Measurements from ENCODE around the gene HMGXB4.

DNA sequence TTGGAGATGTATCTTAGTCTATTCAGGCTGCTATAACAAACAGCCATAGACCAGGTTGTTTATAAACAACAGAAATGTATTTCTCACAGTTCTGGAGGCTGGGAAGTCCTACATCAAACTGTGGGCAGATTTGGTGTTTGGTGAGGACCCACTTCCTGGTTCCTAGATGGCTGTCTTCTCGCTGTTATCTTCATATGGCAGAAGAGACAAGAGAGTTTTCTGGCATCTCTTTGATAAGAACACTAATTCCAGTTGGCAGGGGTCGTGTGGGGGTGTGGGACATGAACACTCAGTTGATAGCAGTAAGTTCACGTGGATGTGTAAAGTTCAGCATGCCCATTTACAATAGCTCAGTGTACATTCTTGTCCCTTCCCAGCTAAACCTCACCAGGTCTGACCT is 41.3 kb upstream of the HMGXB4 start:
- TF ChIP-seq JUND (IDR thresholded peaks at IDR 0.05; ENCODE audit: borderline replicate concordance, low read depth, low read length) (no peak), JUND (tag; IDR thresholded peaks at IDR 0.05; ENCODE audit: borderline replicate concordance, low read depth, low read length) (no peak), NFE2 (IDR thresholded peaks at IDR 0.05; ENCODE audit: low read depth) (no peak), PTTG1 (tag; IDR thresholded peaks at IDR 0.05; ENCODE audit: low read depth) (no peak), SOX6 (IDR thresholded peaks at IDR 0.05) (no peak), KDM5B (IDR thresholded peaks at IDR 0.05; ENCODE audit: insufficient replicate concordance, low read depth, low read length) (no peak), EZH2 (IDR thresholded peaks at IDR 0.05; ENCODE audit: borderline replicate concordance, low read depth, low read length) (no peak), RFX7 (CRISPR knock-in tag; IDR thresholded peaks at IDR 0.05) (no peak), SRSF3 (IDR thresholded peaks at IDR 0.05; ENCODE audit: insufficient read depth, low read length) (no peak), HNRNPLL (IDR thresholded peaks at IDR 0.05; ENCODE audit: low read depth, low read length, poor library complexity, severe bottlenecking) (no peak)
- TF ChIP-seq, protein P1, sequence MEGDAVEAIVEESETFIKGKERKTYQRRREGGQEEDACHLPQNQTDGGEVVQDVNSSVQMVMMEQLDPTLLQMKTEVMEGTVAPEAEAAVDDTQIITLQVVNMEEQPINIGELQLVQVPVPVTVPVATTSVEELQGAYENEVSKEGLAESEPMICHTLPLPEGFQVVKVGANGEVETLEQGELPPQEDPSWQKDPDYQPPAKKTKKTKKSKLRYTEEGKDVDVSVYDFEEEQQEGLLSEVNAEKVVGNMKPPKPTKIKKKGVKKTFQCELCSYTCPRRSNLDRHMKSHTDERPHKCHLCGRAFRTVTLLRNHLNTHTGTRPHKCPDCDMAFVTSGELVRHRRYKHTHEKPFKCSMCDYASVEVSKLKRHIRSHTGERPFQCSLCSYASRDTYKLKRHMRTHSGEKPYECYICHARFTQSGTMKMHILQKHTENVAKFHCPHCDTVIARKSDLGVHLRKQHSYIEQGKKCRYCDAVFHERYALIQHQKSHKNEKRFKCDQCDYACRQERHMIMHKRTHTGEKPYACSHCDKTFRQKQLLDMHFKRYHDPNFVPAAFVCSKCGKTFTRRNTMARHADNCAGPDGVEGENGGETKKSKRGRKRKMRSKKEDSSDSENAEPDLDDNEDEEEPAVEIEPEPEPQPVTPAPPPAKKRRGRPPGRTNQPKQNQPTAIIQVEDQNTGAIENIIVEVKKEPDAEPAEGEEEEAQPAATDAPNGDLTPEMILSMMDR (IDR thresholded peaks at IDR 0.05 in 2 of 3, conservative IDR thresholded peaks at IDR 0.05 in 1 of 3; ENCODE audit: insufficient read depth in 2 of 3, low read depth in 1 of 3, low read length in 3 of 3) = no peak
